ENCODE measurements around the gene ADM. TPM values are rescaled to one million over a fixed set of nuclear protein-coding genes. Genes with fewer than 3 reads are reported as not detected.

The ADM gene
- total RNA-seq, 4 donors from 2014 or later = 8.0 to 69.1 (median 20.5) TPM

DNA sequence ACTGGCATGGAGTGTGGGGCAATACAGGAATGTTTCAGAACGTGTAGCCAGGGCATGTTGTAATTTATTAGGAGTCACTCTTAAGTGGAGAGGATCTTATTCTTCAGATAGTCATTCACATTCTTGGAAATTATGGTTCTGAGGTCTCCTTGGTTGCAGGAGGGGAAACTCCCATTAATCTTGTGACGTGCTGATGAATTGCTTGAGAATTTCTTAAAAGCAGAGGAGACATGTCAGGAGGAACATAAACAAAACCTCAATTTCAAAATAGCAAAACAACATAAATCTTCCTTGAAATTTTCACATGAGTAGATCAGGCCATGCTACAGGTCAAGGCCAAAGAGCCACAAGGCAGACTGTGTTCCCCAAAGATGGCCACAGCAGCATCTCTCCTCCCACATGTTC, 50.4 kb downstream of the ADM start:
- intact Hi-C loops (cut with DNase I) = no loop called here
- Histone ChIP-seq H3K36me3 (no peaks in the 10 kb centered on the region), H3K9me3 (no peaks in the 10 kb centered on the region), H3K4me3 (replicated peaks in 1 of 3) (no peak overlapping the region), H3K4me1 (peaks cover 0 to 12% of the 10 kb centered on the region in 2 donors), H3K27ac (no peak overlapping the region), H3K27me3 (no peaks in the 10 kb centered on the region)
- TF ChIP-seq, protein P1, sequence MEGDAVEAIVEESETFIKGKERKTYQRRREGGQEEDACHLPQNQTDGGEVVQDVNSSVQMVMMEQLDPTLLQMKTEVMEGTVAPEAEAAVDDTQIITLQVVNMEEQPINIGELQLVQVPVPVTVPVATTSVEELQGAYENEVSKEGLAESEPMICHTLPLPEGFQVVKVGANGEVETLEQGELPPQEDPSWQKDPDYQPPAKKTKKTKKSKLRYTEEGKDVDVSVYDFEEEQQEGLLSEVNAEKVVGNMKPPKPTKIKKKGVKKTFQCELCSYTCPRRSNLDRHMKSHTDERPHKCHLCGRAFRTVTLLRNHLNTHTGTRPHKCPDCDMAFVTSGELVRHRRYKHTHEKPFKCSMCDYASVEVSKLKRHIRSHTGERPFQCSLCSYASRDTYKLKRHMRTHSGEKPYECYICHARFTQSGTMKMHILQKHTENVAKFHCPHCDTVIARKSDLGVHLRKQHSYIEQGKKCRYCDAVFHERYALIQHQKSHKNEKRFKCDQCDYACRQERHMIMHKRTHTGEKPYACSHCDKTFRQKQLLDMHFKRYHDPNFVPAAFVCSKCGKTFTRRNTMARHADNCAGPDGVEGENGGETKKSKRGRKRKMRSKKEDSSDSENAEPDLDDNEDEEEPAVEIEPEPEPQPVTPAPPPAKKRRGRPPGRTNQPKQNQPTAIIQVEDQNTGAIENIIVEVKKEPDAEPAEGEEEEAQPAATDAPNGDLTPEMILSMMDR (IDR thresholded peaks at IDR 0.05) = no peak
- TF ChIP-seq POLR2A (IDR thresholded peaks at IDR 0.05) = no peak
- 29 to 39% methylated on average over 2 of the region's 2 CpGs for WGBS, 2 donors
- DNase-seq = no peak

DNA sequence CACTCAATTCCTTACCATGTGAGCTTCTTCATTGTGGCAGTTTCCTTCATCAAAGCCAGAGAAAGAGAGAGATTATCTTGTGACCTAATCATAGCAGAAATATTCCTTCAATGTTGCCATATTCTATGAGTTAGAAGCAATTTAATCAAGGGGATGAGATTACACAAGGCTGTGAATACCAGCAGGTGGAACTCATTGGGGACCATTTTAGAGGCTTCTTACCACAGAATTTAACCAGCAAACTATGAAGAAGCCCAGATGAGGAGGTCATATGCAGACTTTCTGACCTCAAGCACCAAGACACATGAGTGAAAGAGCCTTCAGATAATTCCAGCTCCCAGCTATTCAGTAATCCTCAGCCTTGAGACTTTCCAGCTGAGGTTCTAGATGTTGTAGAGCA, 51.3 kb downstream of the ADM start:
- no peak for DNase-seq

More for the DNA sequence above, 51.3 kb downstream of the ADM start:
- peaks cover 0 to 11% of the 10 kb centered on the region in 2 donors for H3K4me1 ChIP-seq
- no peak overlapping the region for H3K27ac ChIP-seq
- intact Hi-C loops (cut with DNase I) = no loop called here
- H3K36me3 ChIP-seq = no peaks in the 10 kb centered on the region
- H3K27me3 ChIP-seq = no peaks in the 10 kb centered on the region
- H3K4me3 ChIP-seq (replicated peaks in 1 of 3) = no peak overlapping the region
- H3K9me3 ChIP-seq = no peaks in the 10 kb centered on the region
- TF ChIP-seq, protein P1 (IDR thresholded peaks at IDR 0.05) = no peak
- TF ChIP-seq POLR2A (IDR thresholded peaks at IDR 0.05) = no peak

Small RNA genes lying within 50 kb of the gene (small RNA-seq; reads per million reads assigned to genes)
- not detected for gene AC080023.2

Other genes starting within 250 kb of the ADM start
- gene SBF2, start 10.9 kb upstream of the ADM start, total RNA-seq = 10 to 100 TPM; 67.5 to 92.9 (median 71.6) TPM
- gene AMPD3, start 150.2 kb downstream of the ADM start, total RNA-seq = 10 to 100 TPM in 2 of 4 donors, 1 to 10 TPM in 2; 3.8 to 13.0 (median 7.6) TPM
- gene RNF141, start 236.1 kb downstream of the ADM start, total RNA-seq = 10 to 100 TPM; 32.4 to 45.3 (median 40.7) TPM

Data from thyroid gland (tissue), 4 donors.